Immature natural killer cell (primary cell): Measurements from ENCODE around the gene ARHGEF1. TPM values are rescaled to one million over a fixed set of nuclear protein-coding genes. Genes with fewer than 3 reads are reported as not detected.

ENCODE experiments used
- DNase-seq, 3 donors: peaks; one replicate each; pipeline ENCODE4 v3.0.0; 2022; ENCODE audit warnings: mixed read lengths in 1 of 3
- H3K27ac Mint-ChIP-seq, 6 donors: one replicate each; pipeline ENCODE4 v1.8.0; 2020; ENCODE audit warnings: mixed read lengths in 6 of 6, mild to moderate bottlenecking in 5 of 6, inconsistent platforms in 4 of 6, moderate library complexity in 3 of 6
- H3K27me3 Mint-ChIP-seq, 3 donors: one replicate each; pipeline ENCODE4 v1.8.0; 2020 to 2021; ENCODE audit warnings: low read depth in 3 of 3, mild to moderate bottlenecking in 3 of 3, mixed read lengths in 3 of 3, moderate library complexity in 3 of 3, inconsistent platforms in 1 of 3
- H3K36me3 Mint-ChIP-seq, 3 donors: one replicate each; pipeline ENCODE4 v1.8.0; 2020; ENCODE audit warnings: mixed read lengths in 3 of 3, inconsistent platforms in 2 of 3, mild to moderate bottlenecking in 2 of 3
- H3K4me1 Mint-ChIP-seq, 2 donors: one replicate each; pipeline ENCODE4 v1.8.0; 2020; ENCODE audit warnings: inconsistent platforms in 2 of 2, mild to moderate bottlenecking in 2 of 2, mixed read lengths in 2 of 2, moderate library complexity in 1 of 2
- H3K4me3 Mint-ChIP-seq, 5 donors: one replicate each; pipeline ENCODE4 v1.8.0; 2020; ENCODE audit warnings: mild to moderate bottlenecking in 5 of 5, mixed read lengths in 5 of 5, inconsistent platforms in 3 of 5, moderate library complexity in 3 of 5
- H3K9me3 Mint-ChIP-seq, 6 donors: one replicate each; pipeline ENCODE4 v1.8.0; 2020; ENCODE audit warnings: mild to moderate bottlenecking in 6 of 6, mixed read lengths in 6 of 6, inconsistent platforms in 4 of 6, moderate library complexity in 3 of 6
- polyA plus RNA-seq, 3 donors: library from polyadenylated mRNA; unstranded; fragments of 300-500 nt; fragmentation: Illumina TruSeq; gene quantifications; one replicate each; pipeline ENCODE4 v1.2.3, GENCODE V29; 2021

Gene ARHGEF1
- polyA plus RNA-seq, 3 donors from 2014 or later, result 129 to 394 (median 156) TPM

DNA sequence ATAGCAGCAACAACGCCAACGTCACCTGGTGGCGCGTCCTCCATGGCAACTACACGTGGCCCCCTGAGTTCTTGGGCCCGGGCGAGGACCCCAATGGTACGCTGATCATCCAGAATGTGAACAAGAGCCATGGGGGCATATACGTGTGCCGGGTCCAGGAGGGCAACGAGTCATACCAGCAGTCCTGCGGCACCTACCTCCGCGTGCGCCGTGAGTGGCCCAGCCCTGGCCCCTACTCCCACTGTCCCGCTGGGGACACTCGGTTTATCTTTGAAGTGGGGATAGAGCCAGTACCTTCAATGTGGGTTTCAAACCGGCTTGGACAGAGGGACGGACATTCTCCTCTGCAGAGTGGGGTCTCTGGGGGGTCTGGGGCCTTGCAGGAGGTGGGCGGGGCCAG lies 3.9 kb upstream of the ARHGEF1 start:
- peaks cover 17 to 23% (median 18%) of the 10 kb centered on the region in 3 donors for H3K27me3 Mint-ChIP-seq
- no peaks in the 10 kb centered on the region for H3K9me3 Mint-ChIP-seq
- peak overlapping the region in 4 of 6 donors; percentile 16 to 100 (median 52) for H3K27ac Mint-ChIP-seq
- DNase-seq, result no peak
- H3K4me1 Mint-ChIP-seq, result peaks cover 39 to 78% of the 10 kb centered on the region in 2 donors
- peaks cover 0 to 4% (median 0%) of the 10 kb centered on the region in 3 donors for H3K36me3 Mint-ChIP-seq
- no peak overlapping the region for H3K4me3 Mint-ChIP-seq

DNA sequence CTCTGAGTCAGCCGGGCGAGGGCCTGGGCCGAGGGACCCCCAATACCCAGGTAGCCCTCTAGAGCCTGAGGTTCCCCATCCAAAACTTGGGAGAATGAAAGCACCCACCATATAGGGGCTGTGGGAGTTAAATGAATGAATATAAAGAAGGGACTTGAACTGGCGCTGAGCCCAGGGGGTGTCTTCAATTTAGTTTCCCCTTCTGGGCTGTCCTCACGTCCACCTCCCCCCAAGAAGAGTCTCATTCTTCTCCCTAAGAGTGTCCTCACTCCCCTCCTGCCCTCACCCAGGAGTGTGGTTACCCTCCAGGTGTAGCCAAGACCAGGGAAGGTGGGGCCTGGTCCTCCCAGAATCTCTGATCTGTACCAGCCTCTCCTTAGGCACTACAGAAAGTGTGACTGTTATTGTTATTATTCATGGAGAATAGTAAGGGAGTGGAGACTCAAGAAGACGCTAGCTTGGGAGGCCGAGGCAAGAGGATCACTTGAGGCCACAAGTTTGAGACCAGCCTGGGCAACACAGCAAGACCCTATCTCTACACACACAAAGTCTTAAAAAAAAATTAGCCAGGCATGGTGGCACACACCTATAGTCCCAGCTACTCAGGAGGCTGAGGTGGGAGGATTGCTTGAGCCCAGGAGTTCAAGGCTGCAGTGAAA lies 3.2 kb upstream of the ARHGEF1 start:
- H3K4me1 Mint-ChIP-seq, result peaks cover 41 to 74% of the 10 kb centered on the region in 2 donors
- H3K4me3 Mint-ChIP-seq, result peak overlapping the region in 2 of 5 donors; percentile 2 to 55
- peak overlapping the region in 5 of 6 donors; percentile 57 to 87 (median 78) for H3K27ac Mint-ChIP-seq
- no peak for DNase-seq
- H3K27me3 Mint-ChIP-seq, result peaks cover 18 to 26% (median 18%) of the 10 kb centered on the region in 3 donors
- H3K36me3 Mint-ChIP-seq, result peaks cover 0 to 4% (median 1%) of the 10 kb centered on the region in 3 donors
- no peaks in the 10 kb centered on the region for H3K9me3 Mint-ChIP-seq

DNA sequence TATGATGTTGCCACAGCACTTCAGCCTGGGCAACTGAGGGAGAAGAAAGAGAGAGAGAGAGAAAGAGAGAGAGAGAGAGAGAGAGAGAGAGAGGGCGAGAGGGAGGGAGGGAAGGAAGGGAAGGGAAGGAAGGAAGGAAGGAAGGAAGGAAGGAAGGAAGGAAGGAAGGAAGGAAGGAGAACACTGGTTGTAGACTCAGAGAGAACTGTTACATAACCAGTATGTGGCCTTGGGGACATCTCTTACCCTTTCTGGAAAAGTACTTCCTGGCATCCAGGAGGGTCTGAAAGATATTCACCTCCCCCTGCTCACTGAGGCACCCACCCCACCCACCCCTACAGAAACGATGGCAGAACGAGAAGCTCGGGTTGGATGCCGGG lies 2.7 kb upstream of the ARHGEF1 start:
- DNase-seq, result no peak
- peak overlapping the region in 5 of 6 donors; percentile 57 to 87 (median 78) for H3K27ac Mint-ChIP-seq
- peaks cover 0 to 5% (median 4%) of the 10 kb centered on the region in 3 donors for H3K36me3 Mint-ChIP-seq
- no peaks in the 10 kb centered on the region for H3K9me3 Mint-ChIP-seq
- H3K27me3 Mint-ChIP-seq, result peaks cover 16 to 25% (median 17%) of the 10 kb centered on the region in 3 donors
- H3K4me1 Mint-ChIP-seq, result peaks cover 44 to 75% of the 10 kb centered on the region in 2 donors
- peak overlapping the region in 2 of 5 donors; percentile 2 to 55 for H3K4me3 Mint-ChIP-seq

DNA sequence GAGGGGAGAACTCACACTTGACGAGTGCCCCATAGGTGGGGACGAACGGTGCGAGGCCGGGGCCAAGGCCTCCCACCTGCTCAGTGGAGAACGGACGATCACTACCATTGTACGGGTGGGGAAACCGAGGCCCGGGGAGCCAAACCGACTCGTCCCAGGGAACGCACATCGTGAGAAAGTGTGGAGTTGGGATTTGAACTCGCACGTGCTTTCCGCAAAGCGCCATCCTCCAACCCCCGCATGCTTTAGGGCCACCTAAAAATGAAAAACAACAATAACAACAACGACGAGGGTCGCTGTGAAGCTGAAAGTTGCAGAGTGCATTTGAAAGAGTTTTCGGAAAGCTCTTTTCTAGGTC lies 458 bp downstream of the ARHGEF1 start:
- peaks cover 3 to 16% (median 8%) of the 10 kb centered on the region in 3 donors for H3K36me3 Mint-ChIP-seq
- H3K9me3 Mint-ChIP-seq, result no peaks in the 10 kb centered on the region
- peaks cover 42 to 72% of the 10 kb centered on the region in 2 donors for H3K4me1 Mint-ChIP-seq
- peak overlapping the region; percentile 96 to 99 (median 98) for H3K27ac Mint-ChIP-seq
- peaks cover 25 to 38% (median 29%) of the 10 kb centered on the region in 3 donors for H3K27me3 Mint-ChIP-seq
- H3K4me3 Mint-ChIP-seq, result peak overlapping the region; percentile 93 to 97 (median 95)
- DNase-seq, result no peak

DNA sequence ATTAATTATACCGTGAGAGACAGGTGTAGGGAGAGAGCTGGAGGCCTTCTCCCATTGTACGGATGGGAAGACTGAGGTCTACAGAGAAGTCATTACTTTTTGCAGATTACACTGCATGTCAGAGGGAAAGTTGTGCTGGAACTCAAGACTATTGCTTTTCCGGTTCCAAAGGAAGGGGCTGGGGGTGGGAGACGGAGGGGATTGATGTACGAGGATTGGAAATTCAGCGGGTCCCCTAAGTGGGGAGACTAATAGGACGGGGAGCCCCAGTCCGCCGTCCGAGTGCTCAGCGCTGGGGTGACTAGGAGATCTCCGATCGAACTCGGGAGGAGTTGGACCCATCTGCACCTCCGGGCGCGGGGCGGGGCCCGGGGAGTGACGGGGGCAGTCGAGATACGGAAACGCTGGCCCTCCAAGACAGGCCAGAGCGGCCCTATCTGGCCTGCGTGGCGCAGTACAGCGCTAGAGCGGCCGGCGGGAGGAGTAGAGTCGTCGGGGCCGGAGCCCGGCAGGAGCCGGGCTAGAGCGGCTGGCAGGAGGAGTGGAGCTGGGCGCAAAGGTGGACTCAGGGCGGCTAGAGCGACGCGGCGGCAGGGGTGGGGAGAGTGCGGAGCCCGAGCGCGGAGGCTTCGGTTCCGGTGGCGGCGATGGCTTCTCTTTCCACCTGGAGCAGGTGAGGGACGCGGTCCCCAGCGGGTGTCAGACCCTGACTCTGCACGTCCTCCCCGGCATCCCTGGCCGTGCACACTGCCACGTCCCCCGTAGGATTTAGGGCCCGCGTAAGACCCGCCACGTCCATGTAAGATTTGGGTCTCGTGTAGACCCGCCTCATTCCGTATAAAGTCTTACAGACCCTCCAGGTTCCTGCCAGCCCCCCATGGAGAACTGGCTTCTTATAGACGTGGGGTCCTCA lies 1.1 kb downstream of the ARHGEF1 start:
- Mint-ChIP-seq H3K4me1 (peaks cover 48 to 74% of the 10 kb centered on the region in 2 donors), H3K4me3 (peak overlapping the region; percentile 93 to 97 (median 95)), H3K36me3 (peaks cover 5 to 20% (median 8%) of the 10 kb centered on the region in 3 donors), H3K9me3 (no peaks in the 10 kb centered on the region), H3K27me3 (peaks cover 29 to 43% (median 33%) of the 10 kb centered on the region in 3 donors), H3K27ac (peak overlapping the region; percentile 96 to 99 (median 98))
- DNase-seq, result peak; percentile 87 to 92 (median 91)

DNA sequence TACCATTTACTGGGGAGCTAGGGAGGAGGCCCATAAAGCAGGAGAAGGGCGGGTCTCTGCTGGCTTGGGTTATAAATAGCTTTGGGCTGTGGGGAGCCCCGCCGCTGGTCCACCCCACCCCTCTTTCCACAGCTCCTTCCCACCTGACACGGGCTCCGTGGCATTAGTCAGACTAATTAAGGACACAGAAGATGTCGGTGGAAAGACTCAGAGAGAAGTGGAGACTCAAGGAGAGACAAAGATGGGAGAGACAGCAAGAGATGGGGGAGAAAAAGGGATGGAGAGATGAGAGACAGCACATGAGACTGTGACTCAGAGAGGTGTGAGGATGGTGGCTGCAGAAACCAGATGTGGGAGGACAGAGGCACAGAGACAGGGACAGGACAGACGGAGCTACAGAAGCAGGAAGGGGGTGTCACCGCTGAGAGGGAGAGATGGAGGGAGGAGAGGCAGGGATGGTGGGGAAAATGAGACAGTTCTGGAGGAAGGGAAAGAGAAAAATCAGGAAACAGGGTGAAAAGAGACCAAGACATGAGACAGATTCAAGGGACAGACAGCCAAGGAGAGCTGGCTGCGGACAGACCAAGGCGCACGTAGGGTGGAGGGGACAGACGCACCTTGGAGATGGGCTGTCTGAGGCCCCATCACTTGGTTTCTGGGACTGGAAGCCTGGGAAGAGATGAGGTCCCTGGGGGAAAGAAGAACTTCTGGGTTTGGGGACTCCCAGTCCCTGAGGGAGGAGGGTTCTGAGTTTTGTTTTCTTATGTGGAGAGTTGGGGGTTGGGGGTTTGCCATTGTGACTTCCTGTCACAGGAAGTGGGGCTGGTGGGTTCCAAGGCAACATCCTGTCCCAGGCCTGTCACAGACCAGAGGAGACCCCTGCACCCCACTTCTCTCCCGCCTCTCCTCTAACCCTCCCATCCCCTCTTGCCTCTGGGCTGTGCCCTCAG lies 4.1 kb downstream of the ARHGEF1 start:
- Mint-ChIP-seq H3K36me3 (peaks cover 19 to 33% (median 20%) of the 10 kb centered on the region in 3 donors), H3K4me1 (peaks cover 67 to 84% of the 10 kb centered on the region in 2 donors), H3K4me3 (peak overlapping the region; percentile 91 to 95 (median 94)), H3K27ac (peak overlapping the region; percentile 96 to 99 (median 99)), H3K9me3 (no peaks in the 10 kb centered on the region), H3K27me3 (peaks cover 29 to 52% (median 38%) of the 10 kb centered on the region in 3 donors)
- peak; percentile 92 to 94 (median 93) for DNase-seq

DNA sequence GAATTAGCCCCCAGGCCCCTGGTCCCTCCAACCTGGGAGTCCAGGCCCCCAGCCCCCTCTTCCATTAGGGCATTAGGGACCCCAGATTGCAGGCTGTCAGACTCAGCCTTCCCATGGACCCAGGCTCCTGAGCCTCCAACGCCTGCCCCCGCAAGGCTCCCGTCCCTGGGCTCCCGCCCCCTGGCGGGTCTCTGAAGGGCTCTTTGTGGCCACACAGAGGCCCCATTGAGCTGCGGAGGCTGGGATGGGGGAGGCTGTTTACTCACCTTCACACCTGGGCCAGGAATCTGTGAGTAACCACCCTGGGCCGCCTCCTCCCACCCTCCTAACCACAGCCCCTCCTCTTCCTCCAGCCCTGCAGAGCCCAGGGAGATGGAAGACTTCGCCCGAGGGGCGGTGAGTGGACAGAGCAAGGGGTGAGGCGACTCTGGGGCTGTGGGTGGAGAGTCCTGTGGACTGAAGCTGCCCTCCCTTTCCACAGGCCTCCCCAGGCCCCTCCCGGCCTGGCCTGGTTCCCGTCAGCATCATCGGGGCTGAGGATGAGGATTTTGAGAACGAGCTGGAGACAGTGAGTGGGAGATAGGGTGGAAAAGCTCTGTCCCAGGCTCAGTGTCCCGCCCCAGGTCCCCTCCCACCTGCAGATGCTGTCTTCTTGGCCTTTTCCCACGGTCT lies 4.9 kb downstream of the ARHGEF1 start:
- Mint-ChIP-seq H3K36me3 (peaks cover 19 to 33% (median 20%) of the 10 kb centered on the region in 3 donors), H3K4me3 (peak overlapping the region; percentile 91 to 95 (median 94)), H3K27me3 (peaks cover 26 to 47% (median 34%) of the 10 kb centered on the region in 3 donors), H3K27ac (peak overlapping the region; percentile 96 to 99 (median 99)), H3K4me1 (peaks cover 62 to 83% of the 10 kb centered on the region in 2 donors), H3K9me3 (no peaks in the 10 kb centered on the region)
- DNase-seq, result peak; percentile 85 to 87 (median 87)

DNA sequence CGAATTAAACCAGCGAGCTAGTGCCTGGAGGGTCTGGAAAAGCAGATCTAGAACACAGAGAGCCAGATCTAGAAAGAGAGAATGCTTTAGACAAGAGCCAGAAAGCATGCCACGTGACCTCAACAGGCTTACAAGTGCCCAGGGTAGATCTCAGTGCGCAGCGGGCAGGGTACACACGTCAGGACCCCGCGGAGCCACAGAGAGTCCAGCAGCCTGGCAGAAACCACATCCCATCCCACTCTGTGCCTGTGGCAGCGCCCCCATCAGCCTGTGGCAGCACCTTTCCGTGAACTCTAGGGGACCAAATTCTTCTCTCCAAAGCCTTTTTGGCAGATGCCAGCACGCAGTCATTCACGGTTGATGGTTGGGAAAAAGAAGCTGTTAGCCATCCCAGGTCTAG lies 5.9 kb downstream of the ARHGEF1 start:
- H3K27me3 Mint-ChIP-seq, result peaks cover 24 to 43% (median 32%) of the 10 kb centered on the region in 3 donors
- peak overlapping the region; percentile 91 to 95 (median 94) for H3K4me3 Mint-ChIP-seq
- DNase-seq, result peak; percentile 76 to 81 (median 79)
- H3K4me1 Mint-ChIP-seq, result peaks cover 70 to 83% of the 10 kb centered on the region in 2 donors
- peaks cover 15 to 38% (median 22%) of the 10 kb centered on the region in 3 donors for H3K36me3 Mint-ChIP-seq
- no peaks in the 10 kb centered on the region for H3K9me3 Mint-ChIP-seq
- peak overlapping the region; percentile 96 to 99 (median 99) for H3K27ac Mint-ChIP-seq

DNA sequence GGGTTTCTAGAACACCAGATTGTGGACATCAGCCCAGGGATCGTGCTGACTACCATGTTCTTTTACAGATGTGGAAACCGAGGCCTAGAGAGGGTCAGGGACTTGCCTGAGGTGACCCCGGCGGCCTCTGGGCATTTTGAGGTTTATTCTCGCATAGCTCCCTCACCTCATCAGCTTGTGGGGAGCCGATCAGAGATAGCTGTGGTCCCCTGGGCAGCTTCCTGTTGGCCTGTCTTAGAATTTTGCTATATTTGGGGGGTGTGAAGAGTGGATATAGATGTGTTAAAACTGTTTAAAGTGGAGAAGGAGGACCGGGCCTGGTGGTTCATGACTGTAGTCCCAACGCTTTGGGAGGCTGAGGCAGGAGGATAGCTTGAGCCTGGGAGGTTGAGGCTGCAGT lies 6.9 kb downstream of the ARHGEF1 start:
- Mint-ChIP-seq H3K36me3 (peaks cover 15 to 40% (median 25%) of the 10 kb centered on the region in 3 donors), H3K27ac (peak overlapping the region; percentile 96 to 99 (median 99)), H3K4me3 (peak overlapping the region; percentile 91 to 95 (median 94)), H3K9me3 (no peaks in the 10 kb centered on the region), H3K27me3 (peaks cover 21 to 41% (median 34%) of the 10 kb centered on the region in 3 donors), H3K4me1 (peaks cover 75 to 83% of the 10 kb centered on the region in 2 donors)
- DNase-seq, result peak; percentile 75 to 77 (median 76)

DNA sequence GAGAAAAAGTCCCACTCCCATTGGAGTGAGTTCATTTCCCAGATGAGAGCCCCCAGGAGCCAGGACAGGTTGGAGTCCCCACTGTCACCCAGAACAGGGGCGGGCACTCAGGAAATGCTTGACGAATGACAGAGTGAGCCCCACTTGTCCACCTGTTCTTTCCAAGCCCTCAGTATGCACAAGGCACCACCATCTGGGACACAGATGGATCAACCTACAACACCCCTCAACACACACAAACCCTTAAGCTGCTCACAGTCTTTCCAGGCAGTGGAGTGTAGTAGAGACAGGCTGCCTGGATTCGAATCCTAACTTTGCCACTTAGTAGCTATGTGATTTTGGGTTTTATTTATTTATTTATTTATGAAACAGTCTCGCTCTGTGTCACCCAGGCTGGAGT lies 8.0 kb downstream of the ARHGEF1 start:
- Mint-ChIP-seq H3K9me3 (no peaks in the 10 kb centered on the region), H3K27ac (peak overlapping the region in 4 of 6 donors; percentile 24 to 99 (median 98)), H3K27me3 (peaks cover 21 to 41% (median 32%) of the 10 kb centered on the region in 3 donors), H3K4me1 (peaks cover 73 to 81% of the 10 kb centered on the region in 2 donors), H3K4me3 (peak overlapping the region in 4 of 5 donors; percentile 21 to 61 (median 36)), H3K36me3 (peaks cover 20 to 41% (median 30%) of the 10 kb centered on the region in 3 donors)
- DNase-seq, result no peak

DNA sequence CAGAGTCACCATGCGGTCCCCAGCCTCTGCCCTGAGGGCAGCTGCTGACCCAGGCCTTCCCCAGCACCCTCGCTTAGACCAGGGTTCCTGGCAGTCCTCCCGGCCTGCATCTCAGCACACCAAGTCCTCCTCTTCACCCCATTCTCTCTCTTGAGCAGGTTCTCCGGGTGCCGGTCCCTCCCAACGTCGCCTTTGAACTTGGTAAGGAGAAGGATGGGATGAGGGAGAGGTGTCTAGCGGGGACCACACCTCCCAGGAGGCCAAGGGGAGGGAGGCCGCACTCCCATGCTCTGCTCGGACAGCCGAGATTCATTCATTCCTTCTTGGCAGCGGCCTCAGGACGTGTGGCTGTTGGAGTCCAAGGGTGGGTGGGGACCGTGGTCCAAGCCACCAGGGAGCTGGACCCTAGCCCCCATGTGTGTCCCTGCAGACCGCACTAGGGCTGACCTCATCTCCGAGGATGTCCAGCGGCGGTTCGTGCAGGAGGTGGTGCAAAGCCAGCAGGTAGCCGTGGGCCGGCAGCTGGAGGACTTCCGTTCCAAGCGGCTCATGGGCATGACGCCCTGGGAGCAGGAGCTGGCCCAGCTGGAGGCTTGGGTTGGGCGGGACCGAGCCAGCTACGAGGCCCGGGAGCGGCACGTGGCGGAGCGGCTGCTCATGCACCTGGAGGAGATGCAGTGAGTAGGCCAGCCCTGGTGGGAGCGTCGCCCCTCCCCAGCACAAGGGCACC lies 9.4 kb downstream of the ARHGEF1 start:
- peaks cover 70 to 76% of the 10 kb centered on the region in 2 donors for H3K4me1 Mint-ChIP-seq
- no peaks in the 10 kb centered on the region for H3K9me3 Mint-ChIP-seq
- H3K27me3 Mint-ChIP-seq, result peaks cover 16 to 35% (median 24%) of the 10 kb centered on the region in 3 donors
- H3K4me3 Mint-ChIP-seq, result peak overlapping the region in 3 of 5 donors; percentile 36 to 73 (median 61)
- H3K36me3 Mint-ChIP-seq, result peaks cover 16 to 42% (median 27%) of the 10 kb centered on the region in 3 donors
- peak overlapping the region; percentile 83 to 99 (median 92) for H3K27ac Mint-ChIP-seq
- no peak for DNase-seq
